Hematopoietic multipotent progenitor cell (in vitro differentiated cells): ENCODE results near the gene ZBTB20. TPM values are rescaled to one million over a fixed set of nuclear protein-coding genes. Genes with fewer than 3 reads are reported as not detected.
"Not testable (repeated sequence)": the region's sequence is repeated elsewhere in the genome, so short reads cannot be mapped to it uniquely, and the experiment has no call there.

Experiments
- DNase-seq, 3 donors: peaks; one replicate each; pipeline ENCODE4 v3.0.0-alpha.2; 2011 to 2015; ENCODE audit warnings: low read depth in 2 of 3, low spot score in 2 of 3
- total RNA-seq: library from RNA; depleted of rRNA; stranded (reverse); fragments of >200 nt; gene quantifications from one replicate; pipeline ENCODE4 v1.2.3, GENCODE V29; 2012

ZBTB20 gene
- total RNA-seq, 1 donor = 78.4 TPM

DNA sequence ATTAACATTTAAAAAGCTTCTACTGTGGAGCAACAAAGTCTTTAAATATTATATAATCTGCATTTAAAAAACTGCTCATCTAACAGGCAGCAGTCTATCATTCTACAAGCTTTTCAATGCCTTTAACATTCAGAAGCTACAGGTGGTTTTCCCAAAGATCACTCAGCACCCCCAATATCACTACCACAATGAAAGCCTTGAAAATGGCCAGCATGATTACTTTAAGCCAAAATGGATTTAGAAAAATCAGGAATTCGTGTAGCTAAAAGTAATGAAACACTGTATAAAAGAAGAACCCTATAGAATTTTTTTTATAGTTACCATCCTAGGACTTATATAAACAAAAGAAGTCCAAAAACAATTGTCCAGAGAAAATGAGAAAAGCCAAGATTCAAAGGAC, 452.8 kb downstream of the ZBTB20 start:
- DNase-seq = no peak

DNA sequence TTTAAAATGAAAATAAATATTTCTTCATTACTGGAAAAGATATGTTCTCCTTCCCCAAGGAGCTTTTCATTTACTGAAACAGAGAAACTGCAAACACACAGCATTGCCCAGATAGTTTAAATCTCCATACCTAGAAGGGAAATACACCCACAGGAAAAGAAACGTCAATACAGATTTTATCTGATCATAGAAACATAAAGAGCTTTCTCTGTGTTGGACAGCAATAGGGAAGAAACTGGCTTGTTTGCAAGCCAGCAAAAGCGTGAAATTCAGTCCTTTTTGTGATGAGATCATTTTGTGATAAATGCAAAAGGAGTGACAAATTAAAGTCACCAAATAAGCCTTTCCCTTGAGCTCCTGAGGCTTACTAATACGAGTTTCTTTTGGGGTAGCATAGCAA, 455.2 kb downstream of the ZBTB20 start:
- peak in 1 of 3 donors; percentile 16 for DNase-seq

- DNase-seq = no peak
These were observed 456.2 kb downstream of the ZBTB20 start for GRCh38 chr3:114690911-114691310.

DNA sequence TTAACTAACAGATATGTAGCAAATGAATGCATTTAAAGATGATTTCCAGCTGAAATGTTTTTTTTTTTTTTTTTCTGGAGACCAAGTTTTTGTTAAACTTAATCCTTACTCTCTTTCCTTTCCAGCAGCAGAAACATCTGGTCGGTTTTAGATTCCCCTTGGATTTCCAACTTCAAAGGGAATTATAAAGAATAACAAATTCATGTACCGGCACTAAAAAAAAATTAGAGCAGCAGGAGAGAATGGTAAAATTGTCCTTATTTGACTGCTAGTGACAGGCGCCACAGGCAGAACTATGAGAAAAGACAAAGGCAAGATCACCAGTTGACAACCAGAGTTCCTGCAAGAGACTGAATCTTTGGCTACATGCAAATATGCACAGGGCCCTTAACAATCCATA, 459.9 kb downstream of the ZBTB20 start:
- DNase-seq = no peak

DNA sequence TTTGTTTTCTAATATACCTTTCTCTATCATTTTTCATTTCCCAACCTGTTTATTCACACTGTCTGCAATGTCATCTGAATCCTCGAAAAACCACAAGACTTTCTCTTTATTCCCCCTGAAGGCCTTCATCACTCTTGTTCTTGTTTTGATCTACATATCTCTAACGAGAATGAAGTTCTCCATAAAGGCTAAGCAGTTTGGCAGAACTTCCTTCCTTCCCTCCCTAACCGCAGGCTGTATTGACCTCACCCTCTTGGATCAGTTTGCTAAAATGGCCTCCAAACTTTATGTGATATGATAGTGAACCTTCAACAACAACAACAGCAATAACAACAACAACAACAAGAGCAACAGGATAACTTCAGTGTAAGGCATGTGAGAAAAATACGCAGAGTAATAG, 460.5 kb downstream of the ZBTB20 start:
- peak in 2 of 3 donors; percentile 22 to 52 for DNase-seq

- peak in 1 of 3 donors; percentile 21 for DNase-seq
These were observed 461.9 kb downstream of the ZBTB20 start for GRCh38 chr3:114685161-114685560.

DNA sequence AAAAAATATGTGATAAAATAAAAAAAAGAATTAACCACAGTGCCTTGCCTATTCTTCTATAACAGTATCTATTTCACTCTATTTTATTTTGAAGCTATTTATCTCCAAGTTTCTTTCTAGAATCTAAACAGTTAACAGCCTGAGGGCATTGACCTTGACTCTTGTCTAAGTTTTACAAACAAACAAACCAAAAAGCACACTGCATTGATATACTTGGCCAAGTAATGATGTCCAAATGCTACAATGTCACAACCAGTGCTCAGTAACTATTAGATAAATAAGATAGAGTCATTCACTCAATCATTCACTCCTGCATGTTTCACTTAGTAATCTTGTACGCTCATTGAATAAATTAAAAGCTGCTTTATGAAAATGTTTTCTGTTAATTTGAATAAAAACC, 466.8 kb downstream of the ZBTB20 start:
- no peak for DNase-seq

DNA sequence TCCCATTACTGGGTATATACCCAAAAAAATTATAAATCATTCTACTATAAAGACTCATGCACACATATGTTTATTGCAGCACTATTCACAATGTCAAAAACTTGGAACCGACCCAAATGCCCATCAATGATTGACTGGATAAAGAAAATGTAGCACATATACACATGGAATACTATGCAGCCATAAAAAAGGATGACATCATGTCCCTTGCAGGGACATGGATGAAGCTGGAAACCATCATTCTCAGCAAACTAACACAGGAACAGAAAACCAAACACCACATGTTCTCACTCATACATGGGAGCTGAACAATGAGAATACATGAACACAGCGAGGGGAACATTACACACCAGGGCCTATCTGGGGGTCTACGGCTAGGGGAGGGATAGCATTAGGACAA, 467.3 kb downstream of the ZBTB20 start:
- DNase-seq = not testable (repeated sequence)

GRCh38 chr3:114675104-114675503, 472.0 kb downstream of the ZBTB20 start:
- DNase-seq = no peak

DNA sequence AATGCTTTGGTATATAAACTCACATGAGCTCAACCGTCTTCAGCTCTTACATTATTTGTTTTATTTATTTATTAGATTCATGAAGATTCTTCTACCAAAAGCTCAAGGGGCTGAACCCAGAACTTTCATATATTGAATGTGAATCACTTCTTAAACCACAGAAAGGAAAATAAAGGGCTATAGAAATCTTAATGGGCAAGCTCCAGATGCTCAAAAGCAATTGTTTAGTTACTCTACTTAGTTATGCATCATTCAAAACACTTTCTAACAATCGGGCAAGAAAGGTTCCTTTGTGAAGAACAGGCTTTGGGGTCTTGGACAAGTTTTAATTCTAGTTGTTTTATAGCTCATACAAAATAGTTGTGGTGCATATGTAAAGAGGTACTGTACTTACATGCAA, 473.1 kb downstream of the ZBTB20 start:
- no peak for DNase-seq

DNA sequence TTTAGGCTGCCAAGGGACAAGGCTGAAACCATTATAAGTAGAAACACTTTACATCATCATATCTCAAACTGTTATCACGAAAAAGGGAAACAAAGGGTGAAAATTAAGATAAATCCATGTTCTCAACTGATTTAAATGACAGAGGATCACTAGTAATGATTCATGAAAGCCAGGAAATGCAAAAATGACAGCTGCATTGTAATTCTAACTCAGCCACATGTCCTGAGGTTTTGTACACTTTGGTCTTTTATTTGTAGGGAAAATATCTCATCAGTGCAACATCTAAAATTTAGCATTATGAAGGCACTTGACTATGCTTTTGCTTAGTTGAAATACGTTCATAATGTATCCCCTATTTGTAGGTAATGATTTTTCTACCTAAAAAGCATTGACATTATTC, 473.6 kb downstream of the ZBTB20 start:
- DNase-seq = no peak

- no peak for DNase-seq
These were observed 474.2 kb downstream of the ZBTB20 start for GRCh38 chr3:114672692-114673447.

GRCh38 chr3:114671741-114672510, 475.2 kb downstream of the ZBTB20 start:
- no peak for DNase-seq

GRCh38 chr3:114669614-114670013, 477.5 kb downstream of the ZBTB20 start:
- no peak for DNase-seq

- DNase-seq = no peak
These were observed 479.0 kb downstream of the ZBTB20 start for GRCh38 chr3:114668099-114668498.

GRCh38 chr3:114666623-114667022, 480.5 kb downstream of the ZBTB20 start:
- no peak for DNase-seq

DNA sequence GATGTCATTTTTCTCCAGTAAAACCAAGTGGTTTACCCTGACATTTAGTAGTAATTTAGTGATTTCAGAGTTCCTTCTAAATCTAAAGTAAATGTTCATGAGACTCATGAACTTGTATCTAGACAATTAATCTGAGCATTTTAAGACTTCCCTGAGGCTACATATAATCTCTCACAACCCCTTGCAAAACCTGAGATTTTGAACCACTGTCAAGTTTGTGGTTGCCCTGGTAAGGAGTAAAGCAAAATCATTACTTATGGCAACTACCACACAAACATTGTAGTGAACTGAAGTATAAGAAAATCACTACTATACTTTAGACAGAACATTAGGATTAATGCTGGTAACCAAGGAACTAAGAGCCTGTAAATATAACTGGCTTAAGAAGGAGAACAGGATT, 483.1 kb downstream of the ZBTB20 start:
- no peak for DNase-seq

GRCh38 chr3:114660808-114661207, 486.3 kb downstream of the ZBTB20 start:
- DNase-seq = no peak

GRCh38 chr3:114660124-114660523, 487.0 kb downstream of the ZBTB20 start:
- DNase-seq = no peak

DNA sequence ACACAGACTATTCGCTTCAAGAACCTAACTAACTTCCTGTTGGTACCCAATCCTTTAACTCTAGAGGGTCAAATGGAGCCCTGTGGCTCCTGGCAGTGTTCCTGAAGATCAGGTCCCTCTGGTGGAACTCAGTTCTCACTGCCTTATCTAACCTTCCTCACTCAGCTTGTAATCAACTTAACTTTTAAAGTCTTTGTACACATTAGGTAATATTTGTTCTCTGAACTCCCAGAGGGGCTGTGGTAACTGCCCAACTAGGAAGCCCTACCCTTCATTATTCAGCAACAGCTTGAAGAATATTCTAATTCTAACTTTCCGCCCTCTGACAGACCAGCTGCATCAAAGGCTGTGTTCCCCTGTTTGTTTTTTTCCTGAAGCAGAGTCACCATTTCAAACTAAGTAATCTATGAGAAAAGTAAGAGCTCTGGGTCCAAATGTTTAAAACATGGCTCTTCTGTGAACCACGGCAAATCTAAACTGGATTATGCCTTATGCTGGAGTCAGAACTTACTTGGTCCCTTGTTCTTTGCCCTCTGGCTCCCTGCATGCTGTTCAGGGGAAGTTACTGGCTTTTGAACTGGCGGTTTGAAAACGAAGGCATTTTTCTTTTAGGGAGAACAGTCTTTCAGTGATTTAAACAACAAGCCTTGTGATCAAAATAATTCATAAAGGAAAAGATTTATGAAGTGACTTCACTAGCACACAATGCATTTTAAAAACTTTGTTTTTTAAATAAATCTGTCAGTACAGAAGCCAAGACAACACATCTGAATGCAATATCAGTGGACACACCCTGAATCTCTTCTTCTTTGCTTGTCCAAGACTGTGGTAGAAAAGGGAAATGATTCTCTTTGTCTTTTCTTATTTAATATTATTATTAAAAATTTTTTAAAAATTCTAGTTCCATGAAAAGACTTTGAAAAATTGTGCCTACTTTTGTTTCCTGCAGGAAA, 487.7 kb downstream of the ZBTB20 start:
- DNase-seq = no peak

DNA sequence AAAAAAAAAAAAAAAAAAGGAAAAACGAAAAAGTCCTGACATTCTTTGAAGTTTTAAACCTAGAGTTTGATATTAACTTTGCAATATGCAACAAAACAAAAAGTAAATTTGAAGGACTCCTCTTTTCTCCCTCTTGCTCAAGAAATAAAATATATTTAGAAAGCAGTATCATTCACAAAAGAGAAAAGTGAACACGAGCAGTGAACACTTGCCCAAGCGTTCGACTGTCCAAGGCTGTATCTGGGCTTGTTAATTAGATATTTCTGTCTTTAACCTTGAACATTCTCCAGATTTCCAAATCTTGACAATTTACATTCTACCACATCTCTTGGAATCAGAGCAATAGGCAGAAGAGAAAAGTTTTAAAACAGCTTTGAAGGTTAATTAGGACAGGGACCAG, 495.5 kb downstream of the ZBTB20 start:
- DNase-seq = no peak
